ENCODE data around the gene SHC2.
A peak's percentile ranks its signal among the peaks of the same experiment; 100 is the strongest.
"Not testable (repeated sequence)": the region's sequence is repeated elsewhere in the genome, so short reads cannot be mapped to it uniquely, and the experiment has no call there.

The SHC2 gene

GRCh38 chr19:422213-422916 is 38.5 kb downstream of the SHC2 start:
- no peak for DNase-seq

GRCh38 chr19:419721-420515 is 40.9 kb downstream of the SHC2 start:
- DNase-seq = no peak

GRCh38 chr19:418761-419671 is 41.8 kb downstream of the SHC2 start:
- no peak for DNase-seq

- DNase-seq = no peak
Observed at GRCh38 chr19:416416-416815, 44.4 kb downstream of the SHC2 start.

- no peak for DNase-seq
Observed at GRCh38 chr19:415292-415691, 45.5 kb downstream of the SHC2 start.

- DNase-seq = no peak
Observed at GRCh38 chr19:413756-414420, 46.9 kb downstream of the SHC2 start.

GRCh38 chr19:412356-413355 is 48.2 kb downstream of the SHC2 start:
- no peak for DNase-seq

GRCh38 chr19:411723-412355 is 49.0 kb downstream of the SHC2 start:
- no peak for DNase-seq

GRCh38 chr19:411121-411722 is 49.6 kb downstream of the SHC2 start:
- not testable (repeated sequence) for DNase-seq

GRCh38 chr19:410243-410781 is 50.5 kb downstream of the SHC2 start:
- DNase-seq = no peak

- no peak for DNase-seq
Observed at GRCh38 chr19:409516-410242, 51.2 kb downstream of the SHC2 start.

- DNase-seq = peak; percentile 73
Observed at GRCh38 chr19:408902-409515, 51.8 kb downstream of the SHC2 start, which contains the start of gene C2CD4C. Gene C2CD4C (minus strand): TSS chr19:409147. CDS start chr19:408361, 786 bp downstream.

GRCh38 chr19:408441-408901 is 52.4 kb downstream of the SHC2 start:
- no peak for DNase-seq

- no peak for DNase-seq
Observed at GRCh38 chr19:407511-408440, 53.1 kb downstream of the SHC2 start.

GRCh38 chr19:406971-407510 is 53.8 kb downstream of the SHC2 start:
- no peak for DNase-seq

- DNase-seq = no peak
Observed at GRCh38 chr19:406135-406781, 54.6 kb downstream of the SHC2 start.

All from eye (tissue), 1 donor.